GM21529 (cell line): ENCODE measurements around the gene LRMDA.

Experiments used
- ATAC-seq: cut with Tn5 transposase; IDR thresholded peaks from one replicate; pipeline ENCODE4 v1.9.1; 2021; ENCODE audit not compliant: unreplicated experiment

Gene LRMDA

GRCh38 chr10:75884808-75885207 lies 453.4 kb downstream of the LRMDA start:
- no peak for ATAC-seq

- ATAC-seq, result no peak
Observed at GRCh38 chr10:75887369-75887768, 455.9 kb downstream of the LRMDA start.

GRCh38 chr10:75887992-75888680 lies 456.7 kb downstream of the LRMDA start:
- ATAC-seq, result no peak

GRCh38 chr10:75889051-75889450 lies 457.6 kb downstream of the LRMDA start:
- ATAC-seq, result no peak

GRCh38 chr10:75894761-75895160 lies 463.3 kb downstream of the LRMDA start:
- ATAC-seq, result no peak

- ATAC-seq, result no peak
Observed at GRCh38 chr10:75895259-75895658, 463.8 kb downstream of the LRMDA start.

GRCh38 chr10:75899816-75900390 lies 468.5 kb downstream of the LRMDA start:
- no peak for ATAC-seq

GRCh38 chr10:75902816-75903215 lies 471.4 kb downstream of the LRMDA start:
- ATAC-seq, result no peak

GRCh38 chr10:75904499-75905283 lies 473.3 kb downstream of the LRMDA start:
- no peak for ATAC-seq

GRCh38 chr10:75905490-75905889 lies 474.1 kb downstream of the LRMDA start:
- ATAC-seq, result no peak

- ATAC-seq, result no peak
Observed at GRCh38 chr10:75910032-75910431, 478.6 kb downstream of the LRMDA start.

- no peak for ATAC-seq
Observed at GRCh38 chr10:75911426-75911825, 480.0 kb downstream of the LRMDA start.

GRCh38 chr10:75916906-75917305 lies 485.5 kb downstream of the LRMDA start:
- no peak for ATAC-seq

- no peak for ATAC-seq
Observed at GRCh38 chr10:75919913-75920312, 488.5 kb downstream of the LRMDA start.

GRCh38 chr10:75922435-75922834 lies 491.0 kb downstream of the LRMDA start:
- no peak for ATAC-seq

GRCh38 chr10:75924309-75924902 lies 493.0 kb downstream of the LRMDA start:
- no peak for ATAC-seq

- ATAC-seq, result no peak
Observed at GRCh38 chr10:75925999-75926398, 494.6 kb downstream of the LRMDA start.

GRCh38 chr10:75926763-75927162 lies 495.3 kb downstream of the LRMDA start:
- no peak for ATAC-seq

- no peak for ATAC-seq
Observed at GRCh38 chr10:75928231-75928630, 496.8 kb downstream of the LRMDA start.

GRCh38 chr10:75929630-75930161 lies 498.3 kb downstream of the LRMDA start:
- ATAC-seq, result no peak

GRCh38 chr10:75932921-75933320 lies 501.5 kb downstream of the LRMDA start:
- ATAC-seq, result no peak
